CD4-positive, CD25-positive, alpha-beta regulatory T cell (primary cell): Measurements from ENCODE around the gene OR2J2. TPM values are rescaled to one million over a fixed set of nuclear protein-coding genes. Genes with fewer than 3 reads are reported as not detected.
"Not testable (repeated sequence)": the region's sequence is repeated elsewhere in the genome, so short reads cannot be mapped to it uniquely, and the experiment has no call there.

ENCODE experiments used
- ATAC-seq, 2 donors: fragments of 150-1000 bp; cut with Tn5 transposase; one replicate each; pipeline ENCODE4 v1.10.0; 2021; ENCODE audit warnings: low read depth in 2 of 2, moderate number of reproducible peaks in 2 of 2, moderate library complexity in 1 of 2
- DNase-seq, 3 donors: peaks; one replicate each; pipeline versions ENCODE4 v3.0.0 to v3.0.0-alpha.2; 2012 to 2022; ENCODE audit warnings: mixed read lengths in 1 of 3
- H3K27ac ChIP-seq: one replicate; pipeline ENCODE4 v1.7.0; 2013; ENCODE audit warnings: mild to moderate bottlenecking, low read length; ENCODE audit not compliant: insufficient read depth, poor library complexity, severe bottlenecking
- H3K27me3 ChIP-seq: one replicate; pipeline ENCODE4 v1.7.0; 2013; ENCODE audit warnings: low read length; ENCODE audit not compliant: control insufficient read depth, insufficient read depth
- H3K36me3 ChIP-seq: one replicate; pipeline ENCODE4 v1.7.0; 2013; ENCODE audit warnings: mild to moderate bottlenecking, low read length, moderate library complexity; ENCODE audit not compliant: control insufficient read depth, insufficient read depth
- H3K4me1 ChIP-seq: 2 replicates; pipeline ENCODE4 v1.7.0; 2013; ENCODE audit warnings: mild to moderate bottlenecking, low read length; ENCODE audit not compliant: insufficient read depth, control insufficient read depth, poor library complexity, severe bottlenecking
- H3K4me3 ChIP-seq: one replicate; pipeline ENCODE4 v1.7.0; 2013; ENCODE audit warnings: low read depth, mild to moderate bottlenecking, low read length, moderate library complexity
- H3K9me3 ChIP-seq, 2 experiments: 1 replicate in 1 of 2; 2 replicates in 1 of 2; pipeline ENCODE4 v1.7.0; 2013; ENCODE audit warnings: low read length in 2 of 2, mild to moderate bottlenecking in 1 of 2, moderate library complexity in 1 of 2; ENCODE audit not compliant: control insufficient read depth in 2 of 2
- H3K27ac Mint-ChIP-seq, 3 donors: one replicate each; pipeline ENCODE4 v1.8.0; 2020 to 2022; ENCODE audit warnings: mild to moderate bottlenecking in 3 of 3, mixed read lengths in 3 of 3, moderate library complexity in 2 of 3
- H3K27me3 Mint-ChIP-seq: one replicate; pipeline ENCODE4 v1.8.0; 2022; ENCODE audit warnings: mild to moderate bottlenecking, mixed read lengths
- H3K36me3 Mint-ChIP-seq: one replicate; pipeline ENCODE4 v1.8.0; 2020; ENCODE audit warnings: mixed read lengths
- H3K4me1 Mint-ChIP-seq, 4 donors: one replicate each; pipeline ENCODE4 v1.8.0; 2020 to 2022; ENCODE audit warnings: mixed read lengths in 4 of 4, mild to moderate bottlenecking in 1 of 4
- H3K4me3 Mint-ChIP-seq, 4 donors: one replicate each; pipeline ENCODE4 v1.8.0; 2020 to 2022; ENCODE audit warnings: mild to moderate bottlenecking in 4 of 4, mixed read lengths in 4 of 4, moderate library complexity in 3 of 4
- H3K9me3 Mint-ChIP-seq, 7 donors: one replicate each; pipeline ENCODE4 v1.8.0; 2020 to 2022; ENCODE audit warnings: mixed read lengths in 7 of 7, mild to moderate bottlenecking in 3 of 7, moderate library complexity in 2 of 7
- polyA plus RNA-seq, 4 donors: library from polyadenylated mRNA; unstranded; fragments of 300-500 nt; fragmentation: Illumina TruSeq; gene quantifications; one replicate each; pipeline ENCODE4 v1.2.3, GENCODE V29; 2021
- total RNA-seq: library from RNA; stranded (reverse); gene quantifications from one replicate; pipeline ENCODE4 v1.2.3, GENCODE V29; 2022

The OR2J2 gene
- not detected for total RNA-seq
- polyA plus RNA-seq = not detected

- not testable (repeated sequence) for H3K9me3 ChIP-seq, H3K27me3 Mint-ChIP-seq, H3K9me3 Mint-ChIP-seq, H3K36me3 Mint-ChIP-seq, H3K27ac Mint-ChIP-seq, H3K4me1 Mint-ChIP-seq, H3K4me1 ChIP-seq, H3K4me3 ChIP-seq, H3K4me3 Mint-ChIP-seq, H3K27me3 ChIP-seq, H3K36me3 ChIP-seq, ATAC-seq, DNase-seq, H3K27ac ChIP-seq
Observed at GRCh38 chr6:29170607-29171006, at the start of gene OR2J2. Gene OR2J2 (plus strand): TSS chr6:29170907. CDS start chr6:29173636, 2,729 bp downstream.

GRCh38 chr6:29129326-29130012, 41.2 kb upstream of the OR2J2 start:
- Mint-ChIP-seq H3K4me3 (no peak overlapping the region), H3K4me1 (no peaks in the 10 kb centered on the region), H3K27me3 (peaks cover 13% of the 10 kb centered on the region), H3K36me3 (no peaks in the 10 kb centered on the region), H3K27ac (no peak overlapping the region), H3K9me3 (no peaks in the 10 kb centered on the region)
- ATAC-seq (no peak), DNase-seq (no peak)
- Histone ChIP-seq H3K4me1 (no peaks in the 10 kb centered on the region), H3K9me3 (no peaks in the 10 kb centered on the region), H3K4me3 (no peak overlapping the region), H3K27me3 (no peaks in the 10 kb centered on the region), H3K36me3 (no peaks in the 10 kb centered on the region), H3K27ac (no peak overlapping the region)

- Histone ChIP-seq H3K27ac (no peak overlapping the region), H3K4me1 (no peaks in the 10 kb centered on the region), H3K27me3 (peaks cover 2% of the 10 kb centered on the region), H3K36me3 (no peaks in the 10 kb centered on the region), H3K9me3 (no peaks in the 10 kb centered on the region), H3K4me3 (no peak overlapping the region)
- Mint-ChIP-seq H3K27me3 (peaks cover 13% of the 10 kb centered on the region), H3K4me3 (no peak overlapping the region), H3K4me1 (no peaks in the 10 kb centered on the region), H3K27ac (no peak overlapping the region), H3K36me3 (no peaks in the 10 kb centered on the region), H3K9me3 (no peaks in the 10 kb centered on the region)
- DNase-seq = no peak
- ATAC-seq = no peak
Observed at GRCh38 chr6:29130644-29131043, 40.1 kb upstream of the OR2J2 start.

GRCh38 chr6:29131691-29132090, 39.0 kb upstream of the OR2J2 start:
- H3K36me3 ChIP-seq = no peaks in the 10 kb centered on the region
- H3K27me3 ChIP-seq = peaks cover 3% of the 10 kb centered on the region
- no peaks in the 10 kb centered on the region for H3K9me3 ChIP-seq
- no peak overlapping the region for H3K4me3 ChIP-seq
- no peak overlapping the region for H3K27ac ChIP-seq
- no peaks in the 10 kb centered on the region for H3K36me3 Mint-ChIP-seq
- H3K4me3 Mint-ChIP-seq = no peak overlapping the region
- no peak overlapping the region for H3K27ac Mint-ChIP-seq
- H3K4me1 ChIP-seq = no peaks in the 10 kb centered on the region
- no peaks in the 10 kb centered on the region for H3K9me3 Mint-ChIP-seq
- ATAC-seq = no peak
- no peak for DNase-seq
- no peaks in the 10 kb centered on the region for H3K4me1 Mint-ChIP-seq
- H3K27me3 Mint-ChIP-seq = peaks cover 13% of the 10 kb centered on the region

- Mint-ChIP-seq H3K9me3 (no peaks in the 10 kb centered on the region), H3K4me3 (no peak overlapping the region), H3K27me3 (peaks cover 8% of the 10 kb centered on the region), H3K36me3 (no peaks in the 10 kb centered on the region), H3K4me1 (no peaks in the 10 kb centered on the region), H3K27ac (no peak overlapping the region)
- no peaks in the 10 kb centered on the region for H3K4me1 ChIP-seq
- ATAC-seq = no peak
- H3K36me3 ChIP-seq = no peaks in the 10 kb centered on the region
- H3K27me3 ChIP-seq = peaks cover 8% of the 10 kb centered on the region
- no peaks in the 10 kb centered on the region for H3K9me3 ChIP-seq
- H3K27ac ChIP-seq = no peak overlapping the region
- no peak overlapping the region for H3K4me3 ChIP-seq
- DNase-seq = no peak
Observed at GRCh38 chr6:29137724-29138123, 33.0 kb upstream of the OR2J2 start.

GRCh38 chr6:29141606-29142005, 29.1 kb upstream of the OR2J2 start:
- no peak overlapping the region for H3K4me3 Mint-ChIP-seq
- Histone ChIP-seq H3K27ac (no peak overlapping the region), H3K9me3 (peaks cover 0 to 2% of the 10 kb centered on the region in 2 experiments), H3K36me3 (no peaks in the 10 kb centered on the region), H3K4me1 (no peaks in the 10 kb centered on the region), H3K4me3 (no peak overlapping the region), H3K27me3 (peaks cover 6% of the 10 kb centered on the region)
- H3K36me3 Mint-ChIP-seq = no peaks in the 10 kb centered on the region
- peaks cover 11% of the 10 kb centered on the region for H3K27me3 Mint-ChIP-seq
- DNase-seq = no peak
- H3K9me3 Mint-ChIP-seq = peaks cover 0 to 5% (median 0%) of the 10 kb centered on the region in 7 donors
- no peak for ATAC-seq
- no peak overlapping the region for H3K27ac Mint-ChIP-seq
- H3K4me1 Mint-ChIP-seq = no peaks in the 10 kb centered on the region

- Histone ChIP-seq H3K4me1 (no peaks in the 10 kb centered on the region), H3K4me3 (no peak overlapping the region), H3K36me3 (no peaks in the 10 kb centered on the region), H3K9me3 (peaks cover 0 to 2% of the 10 kb centered on the region in 2 experiments), H3K27me3 (peaks cover 6% of the 10 kb centered on the region), H3K27ac (no peak overlapping the region)
- Mint-ChIP-seq H3K27me3 (peaks cover 14% of the 10 kb centered on the region), H3K9me3 (peaks cover 0 to 5% (median 0%) of the 10 kb centered on the region in 7 donors), H3K4me1 (no peaks in the 10 kb centered on the region), H3K36me3 (no peaks in the 10 kb centered on the region), H3K27ac (no peak overlapping the region), H3K4me3 (no peak overlapping the region)
- ATAC-seq = no peak
- DNase-seq = no peak
Observed at GRCh38 chr6:29142309-29142708, 28.4 kb upstream of the OR2J2 start.

- ATAC-seq = no peak
- Mint-ChIP-seq H3K4me3 (no peak overlapping the region), H3K27me3 (peaks cover 14% of the 10 kb centered on the region)
Observed at GRCh38 chr6:29146179-29146578, 24.5 kb upstream of the OR2J2 start.

More at GRCh38 chr6:29146179-29146578, 24.5 kb upstream of the OR2J2 start:
- Mint-ChIP-seq H3K36me3 (no peaks in the 10 kb centered on the region), H3K9me3 (peaks cover 0 to 12% (median 4%) of the 10 kb centered on the region in 7 donors), H3K4me1 (no peaks in the 10 kb centered on the region), H3K27ac (no peak overlapping the region)
- no peak overlapping the region for H3K27ac ChIP-seq
- H3K4me3 ChIP-seq = no peak overlapping the region
- H3K27me3 ChIP-seq = peaks cover 5% of the 10 kb centered on the region
- no peaks in the 10 kb centered on the region for H3K36me3 ChIP-seq
- no peak for DNase-seq
- no peaks in the 10 kb centered on the region for H3K4me1 ChIP-seq
- H3K9me3 ChIP-seq = peaks cover 0 to 6% of the 10 kb centered on the region in 2 experiments
